ENCODE data around the gene USE1.

The USE1 gene

GRCh38 chr19:17206736-17207581 is 8.2 kb upstream of the USE1 start:
- Histone ChIP-seq H3K4me3 (replicated peaks; ENCODE audit: low read depth, low read length) (no peak overlapping the region), H3K36me3 (ENCODE audit: control insufficient read depth, insufficient read depth, low read length) (peaks cover 54% of the 10 kb centered on the region), H3K27me3 (replicated peaks; ENCODE audit: control insufficient read depth, insufficient read depth, low read length) (no peaks in the 10 kb centered on the region)
- DNase-seq (ENCODE audit: extremely low read depth, insufficient read length) = no peak
- no peak for TF ChIP-seq CTCF (IDR thresholded peaks at IDR 0.05; ENCODE audit: insufficient read depth, low read length, poor library complexity, severe bottlenecking)

- H3K4me3 ChIP-seq (replicated peaks; ENCODE audit: low read depth, low read length) = no peak overlapping the region
- no peaks in the 10 kb centered on the region for H3K27me3 ChIP-seq (replicated peaks; ENCODE audit: control insufficient read depth, insufficient read depth, low read length)
- peak; percentile 78 for DNase-seq (ENCODE audit: extremely low read depth, insufficient read length)
- peaks cover 46% of the 10 kb centered on the region for H3K36me3 ChIP-seq (ENCODE audit: control insufficient read depth, insufficient read depth, low read length)
- no peak for TF ChIP-seq CTCF (IDR thresholded peaks at IDR 0.05; ENCODE audit: insufficient read depth, low read length, poor library complexity, severe bottlenecking)
Measured at GRCh38 chr19:17209126-17210036, 5.8 kb upstream of the USE1 start.

GRCh38 chr19:17210296-17210695 is 4.9 kb upstream of the USE1 start:
- Histone ChIP-seq H3K36me3 (ENCODE audit: control insufficient read depth, insufficient read depth, low read length) (peaks cover 42% of the 10 kb centered on the region), H3K4me3 (replicated peaks; ENCODE audit: low read depth, low read length) (no peak overlapping the region), H3K27me3 (replicated peaks; ENCODE audit: control insufficient read depth, insufficient read depth, low read length) (no peaks in the 10 kb centered on the region)
- no peak for TF ChIP-seq CTCF (IDR thresholded peaks at IDR 0.05; ENCODE audit: insufficient read depth, low read length, poor library complexity, severe bottlenecking)
- no peak for DNase-seq (ENCODE audit: extremely low read depth, insufficient read length)

- Histone ChIP-seq H3K36me3 (ENCODE audit: control insufficient read depth, insufficient read depth, low read length) (peaks cover 30% of the 10 kb centered on the region), H3K27me3 (replicated peaks; ENCODE audit: control insufficient read depth, insufficient read depth, low read length) (no peaks in the 10 kb centered on the region)
Measured at GRCh38 chr19:17211547-17212446, 3.4 kb upstream of the USE1 start.

More at GRCh38 chr19:17211547-17212446, 3.4 kb upstream of the USE1 start:
- no peak for TF ChIP-seq CTCF (IDR thresholded peaks at IDR 0.05; ENCODE audit: insufficient read depth, low read length, poor library complexity, severe bottlenecking)
- no peak for DNase-seq (ENCODE audit: extremely low read depth, insufficient read length)
- H3K4me3 ChIP-seq (replicated peaks; ENCODE audit: low read depth, low read length) = no peak overlapping the region

Data from GM06990 (cell line).